K562 (cell line): Measurements from ENCODE around the gene ZSCAN12. TPM values are rescaled to one million over a fixed set of nuclear protein-coding genes. Genes with fewer than 3 reads are reported as not detected.

ENCODE experiments used
- CHD1 ChIP-seq: fragments of 200-600 bp; sonication (generic); IDR thresholded peaks from one replicate; pipeline ENCODE4 v1.6.1; 2012; ENCODE audit warnings: mild to moderate bottlenecking, moderate library complexity, low read length, inconsistent platforms
- ETV1 ChIP-seq: fragments of 450-650 bp; conservative IDR thresholded peaks from 2 replicates; pipeline ENCODE4 v1.6.1; 2016; ENCODE audit warnings: missing genetic modification characterization, control low read depth, low read depth, missing compliant biosample characterization
- HDAC8 ChIP-seq: fragments of 450-650 bp; IDR thresholded peaks from 2 replicates; pipeline ENCODE4 v1.6.1; 2016; ENCODE audit warnings: mild to moderate bottlenecking, missing genetic modification characterization, moderate library complexity, missing compliant biosample characterization
- HIVEP1 ChIP-seq: fragments of 250-450 bp; sonication (Bioruptor Pico); IDR thresholded peaks from 2 replicates; pipeline ENCODE4 v1.4.0; 2020; ENCODE audit warnings: mild to moderate bottlenecking
- HNRNPUL1 ChIP-seq: fragments of 200-400 bp; formaldehyde crosslinking; IDR thresholded peaks from 2 replicates; pipeline ENCODE4 v1.6.1; 2017; ENCODE audit warnings: low read length
- KLF16 ChIP-seq: IDR thresholded peaks from 2 replicates; pipeline ENCODE4 v1.6.1; 2016; ENCODE audit warnings: antibody characterized with exemption
- PHF8 ChIP-seq: fragments of 200-600 bp; sonication (generic); IDR thresholded peaks from 2 replicates; pipeline ENCODE4 v1.6.1; 2012; ENCODE audit warnings: mixed run types, mild to moderate bottlenecking, inconsistent platforms, low read length, moderate library complexity, borderline replicate concordance
- SUPT5H ChIP-seq: fragments of 450-650 bp; IDR thresholded peaks from 2 replicates; pipeline ENCODE4 v1.6.1; 2016
- TARDBP ChIP-seq: fragments of 450-650 bp; IDR thresholded peaks from 2 replicates; pipeline ENCODE4 v1.6.1; 2016
- TCF7L2 ChIP-seq: fragments of 150-350 bp; IDR thresholded peaks from 2 replicates; pipeline ENCODE4 v1.6.1; 2016; ENCODE audit warnings: low read depth, mild to moderate bottlenecking, low read length, moderate library complexity
- THAP12 ChIP-seq: fragments of 250-450 bp; sonication (Bioruptor Pico); IDR thresholded peaks from 2 replicates; pipeline ENCODE4 v1.9.0; 2021; ENCODE audit warnings: mild to moderate bottlenecking, inconsistent platforms
- ZNF263 ChIP-seq: sonication (generic); formaldehyde crosslinking; IDR thresholded peaks from 2 replicates; pipeline ENCODE4 v1.8.0; 2022; ENCODE audit warnings: mild to moderate bottlenecking, missing genetic modification reagents, borderline replicate concordance
- ZNF518B ChIP-seq: fragments of 250-450 bp; sonication (Bioruptor Pico); IDR thresholded peaks from 2 replicates; pipeline ENCODE4 v1.5.0; 2021; ENCODE audit warnings: mild to moderate bottlenecking, moderate library complexity
- polyA plus RNA-seq, 8 experiments: library from polyadenylated mRNA; depleted of rRNA in 4 of 8; stranded (reverse) in 5 of 8; unstranded in 3 of 8; fragments of >200 nt; fragmentation: Nextera tagmentation in 2 of 8; fragmentation: Illumina TruSeq in 1 of 8; extraction: Ambion mirVana in 2 of 8; extraction: Trizol in 1 of 8; gene quantifications; 2 replicates each; pipeline versions ENCODE4 v1.2.1 to v1.2.3, GENCODE V29; 2011 to 2014; ENCODE audit warnings: inconsistent platforms in 1 of 8, missing spikeins in 1 of 8
- total RNA-seq, 7 experiments: library from RNA; depleted of rRNA in 6 of 7; stranded (reverse); fragments of >200 nt in 6 of 7; fragmentation: Illumina TruSeq in 2 of 7; extraction: Trizol in 2 of 7; gene quantifications; 2 replicates each; pipeline versions ENCODE4 v1.2.1 to v1.2.3, GENCODE V29; 2011 to 2021; ENCODE audit warnings: low replicate concordance in 1 of 7
- TF ChIP-seq, protein P1 (sequence below): fragments of 250-450 bp; sonication (Bioruptor Pico); IDR thresholded peaks from 2 replicates; pipeline ENCODE4 v1.4.0; 2020

ZSCAN12 gene
- total and polyA plus RNA-seq, 9 of the 15 experiments (the other 6 are each of a cell fraction or from before 2014, with no cell fraction given): 2.5 to 19.6 (median 12.5) TPM

DNA sequence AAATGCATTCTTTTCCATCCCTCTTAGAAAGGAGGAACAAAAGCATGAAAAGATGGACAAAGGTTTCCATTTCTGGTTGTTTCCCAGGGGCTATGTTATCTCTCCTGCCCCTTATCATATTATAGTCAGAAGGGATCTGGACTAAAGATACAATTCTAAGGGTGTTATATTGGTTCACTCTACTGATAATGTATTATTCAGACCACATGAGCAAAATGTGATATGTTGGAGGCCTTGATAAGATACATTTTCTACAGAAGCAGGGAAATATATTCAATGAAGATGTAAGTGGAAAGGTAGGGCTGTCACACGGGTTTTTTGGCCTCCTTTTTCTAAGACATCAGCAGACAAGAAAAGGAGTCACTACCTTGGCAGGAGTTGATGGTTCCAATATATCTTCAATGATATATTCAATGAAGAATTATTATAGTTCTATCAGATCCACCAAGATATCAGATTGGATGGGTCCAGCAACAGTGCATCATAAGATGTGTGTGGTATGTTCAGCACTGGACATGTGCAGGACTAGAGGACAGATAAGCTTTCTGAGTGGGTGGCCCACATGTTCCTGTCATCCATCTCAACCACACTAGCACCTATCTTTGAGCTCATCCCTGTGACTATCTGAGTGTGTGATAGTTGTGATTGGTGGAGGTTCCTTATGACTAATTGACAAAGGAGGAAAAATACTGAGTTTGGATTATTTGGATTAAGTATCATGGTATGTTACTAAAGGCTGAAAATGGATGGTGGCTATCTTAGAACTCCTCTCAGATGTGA is 55.5 kb downstream of the ZSCAN12 start (continued):
- TF ChIP-seq, protein P1, sequence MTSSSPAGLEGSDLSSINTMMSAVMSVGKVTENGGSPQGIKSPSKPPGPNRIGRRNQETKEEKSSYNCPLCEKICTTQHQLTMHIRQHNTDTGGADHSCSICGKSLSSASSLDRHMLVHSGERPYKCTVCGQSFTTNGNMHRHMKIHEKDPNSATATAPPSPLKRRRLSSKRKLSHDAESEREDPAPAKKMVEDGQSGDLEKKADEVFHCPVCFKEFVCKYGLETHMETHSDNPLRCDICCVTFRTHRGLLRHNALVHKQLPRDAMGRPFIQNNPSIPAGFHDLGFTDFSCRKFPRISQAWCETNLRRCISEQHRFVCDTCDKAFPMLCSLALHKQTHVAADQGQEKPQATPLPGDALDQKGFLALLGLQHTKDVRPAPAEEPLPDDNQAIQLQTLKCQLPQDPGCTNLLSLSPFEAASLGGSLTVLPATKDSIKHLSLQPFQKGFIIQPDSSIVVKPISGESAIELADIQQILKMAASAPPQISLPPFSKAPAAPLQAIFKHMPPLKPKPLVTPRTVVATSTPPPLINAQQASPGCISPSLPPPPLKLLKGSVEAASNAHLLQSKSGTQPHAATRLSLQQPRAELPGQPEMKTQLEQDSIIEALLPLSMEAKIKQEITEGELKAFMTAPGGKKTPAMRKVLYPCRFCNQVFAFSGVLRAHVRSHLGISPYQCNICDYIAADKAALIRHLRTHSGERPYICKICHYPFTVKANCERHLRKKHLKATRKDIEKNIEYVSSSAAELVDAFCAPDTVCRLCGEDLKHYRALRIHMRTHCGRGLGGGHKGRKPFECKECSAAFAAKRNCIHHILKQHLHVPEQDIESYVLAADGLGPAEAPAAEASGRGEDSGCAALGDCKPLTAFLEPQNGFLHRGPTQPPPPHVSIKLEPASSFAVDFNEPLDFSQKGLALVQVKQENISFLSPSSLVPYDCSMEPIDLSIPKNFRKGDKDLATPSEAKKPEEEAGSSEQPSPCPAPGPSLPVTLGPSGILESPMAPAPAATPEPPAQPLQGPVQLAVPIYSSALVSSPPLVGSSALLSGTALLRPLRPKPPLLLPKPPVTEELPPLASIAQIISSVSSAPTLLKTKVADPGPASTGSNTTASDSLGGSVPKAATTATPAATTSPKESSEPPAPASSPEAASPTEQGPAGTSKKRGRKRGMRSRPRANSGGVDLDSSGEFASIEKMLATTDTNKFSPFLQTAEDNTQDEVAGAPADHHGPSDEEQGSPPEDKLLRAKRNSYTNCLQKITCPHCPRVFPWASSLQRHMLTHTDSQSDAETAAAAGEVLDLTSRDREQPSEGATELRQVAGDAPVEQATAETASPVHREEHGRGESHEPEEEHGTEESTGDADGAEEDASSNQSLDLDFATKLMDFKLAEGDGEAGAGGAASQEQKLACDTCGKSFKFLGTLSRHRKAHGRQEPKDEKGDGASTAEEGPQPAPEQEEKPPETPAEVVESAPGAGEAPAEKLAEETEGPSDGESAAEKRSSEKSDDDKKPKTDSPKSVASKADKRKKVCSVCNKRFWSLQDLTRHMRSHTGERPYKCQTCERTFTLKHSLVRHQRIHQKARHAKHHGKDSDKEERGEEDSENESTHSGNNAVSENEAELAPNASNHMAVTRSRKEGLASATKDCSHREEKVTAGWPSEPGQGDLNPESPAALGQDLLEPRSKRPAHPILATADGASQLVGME: no peak
- TF ChIP-seq KLF16 (peak; percentile 66; the same call in 1 of the 2 replicates), SUPT5H (no peak), ZNF518B (CRISPR knock-in tag) (no peak), TARDBP (no peak), HNRNPUL1 (no peak), HIVEP1 (CRISPR knock-in tag) (no peak), HDAC8 (no peak), ZNF263 (CRISPR knock-in tag) (no peak), PHF8 (no peak), CHD1 (no peak), TCF7L2 (no peak), THAP12 (CRISPR knock-in tag) (no peak), ETV1 (tag) (no peak)
